ENCODE results near the gene UGGT1.
"Not testable (repeated sequence)": the region's sequence is repeated elsewhere in the genome, so short reads cannot be mapped to it uniquely, and the experiment has no call there.

UGGT1 gene

DNA sequence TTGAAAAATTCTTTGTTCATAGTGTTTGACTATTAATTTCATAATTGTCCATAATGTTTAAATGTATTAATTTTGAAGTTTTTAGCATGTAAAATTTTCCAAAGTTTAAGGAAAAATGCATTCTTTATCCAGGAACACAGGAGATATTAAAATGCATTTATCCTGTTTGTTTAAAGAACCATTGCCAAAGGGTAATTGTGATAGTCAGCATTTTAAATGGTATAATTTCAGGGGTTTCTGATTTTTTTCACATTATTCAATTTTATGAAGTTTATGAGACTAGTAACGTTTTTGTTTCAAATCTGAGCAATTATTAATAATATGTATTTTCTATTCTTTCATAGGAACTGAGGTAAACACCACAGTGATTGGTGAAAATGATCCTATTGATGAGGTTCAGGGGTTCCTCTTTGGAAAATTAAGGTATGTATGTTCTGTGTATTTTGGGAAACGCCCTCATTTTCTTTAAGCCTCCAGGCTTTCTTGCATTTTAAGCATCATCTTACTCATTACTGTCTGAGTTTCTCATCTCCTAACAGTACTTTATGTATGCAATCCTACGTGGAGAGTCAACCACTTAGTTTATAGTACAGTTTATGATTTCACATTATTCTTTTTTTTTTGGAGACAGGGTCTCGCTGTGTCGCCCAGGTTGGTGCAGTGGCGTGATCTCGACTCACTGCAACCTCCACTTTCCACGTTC, 25.1 kb downstream of the UGGT1 start:
- no peak for DNase-seq (ENCODE audit: low read depth in 2 of 2)

DNA sequence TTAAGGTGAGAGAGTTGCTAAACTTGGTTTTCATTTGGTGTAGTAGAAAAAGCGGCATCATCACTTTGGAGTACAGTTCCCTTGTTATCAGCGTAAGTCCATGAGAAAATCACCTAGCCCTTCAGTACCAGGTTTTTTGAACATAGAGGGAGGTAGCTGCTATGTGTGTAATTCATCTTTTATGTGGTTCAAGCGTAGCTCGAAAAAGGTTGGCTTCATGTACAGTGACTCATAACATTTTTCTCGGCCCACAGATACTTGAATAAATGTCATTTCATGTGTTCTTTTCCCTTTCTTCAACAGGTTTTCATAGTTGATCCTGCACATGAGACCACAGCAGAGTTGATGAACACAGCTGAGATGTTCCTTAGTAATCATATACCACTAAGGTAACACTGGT, 43.6 kb downstream of the UGGT1 start:
- DNase-seq (ENCODE audit: low read depth in 2 of 2): no peak

DNA sequence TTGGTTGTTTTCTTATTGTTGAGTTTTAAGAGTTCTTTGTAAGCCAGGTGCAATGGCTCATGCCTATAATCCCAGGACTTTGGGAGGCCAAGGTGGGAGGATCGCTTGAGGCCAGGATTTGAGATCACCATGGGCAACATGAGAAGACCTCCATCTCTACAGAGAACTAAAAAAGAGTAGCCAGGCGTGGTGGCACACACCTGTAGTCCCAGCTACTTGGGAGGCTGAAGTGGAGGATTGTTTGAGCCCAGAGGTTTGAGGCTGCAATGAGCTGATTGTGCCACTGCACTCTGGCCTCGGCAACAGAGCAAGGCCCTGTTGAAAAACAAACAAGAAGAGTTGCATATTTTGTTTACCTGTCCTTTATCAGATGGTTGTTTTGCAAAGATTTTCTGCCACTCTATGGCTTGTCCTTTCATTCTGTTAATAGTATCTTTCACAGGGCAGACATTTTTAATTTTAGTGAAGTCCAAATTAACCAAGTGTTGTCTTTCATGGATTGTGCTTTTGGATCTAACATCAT, 46.2 kb downstream of the UGGT1 start:
- no peak for DNase-seq (ENCODE audit: low read depth in 2 of 2)

DNA sequence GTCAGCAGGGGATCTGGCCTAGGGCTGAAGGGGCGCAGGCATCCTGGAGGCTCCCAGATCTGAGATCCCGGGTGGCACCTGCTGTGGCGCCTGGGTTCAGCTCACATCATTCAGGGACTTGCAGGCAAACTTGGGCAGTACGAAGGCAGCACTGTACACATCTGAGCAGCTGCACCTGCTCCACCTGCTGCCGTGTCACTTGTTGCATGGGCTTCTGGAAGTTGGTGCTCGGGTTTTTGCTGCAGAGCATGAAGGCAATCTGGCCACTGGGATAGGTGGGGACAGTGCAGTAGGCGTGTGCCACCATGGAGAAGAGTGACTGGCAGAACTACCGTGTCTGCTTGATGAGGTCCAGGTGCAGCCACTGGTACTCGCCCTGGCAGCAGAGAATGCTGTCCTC, 48.6 kb downstream of the UGGT1 start:
- no peak for DNase-seq (ENCODE audit: low read depth in 2 of 2)

DNA sequence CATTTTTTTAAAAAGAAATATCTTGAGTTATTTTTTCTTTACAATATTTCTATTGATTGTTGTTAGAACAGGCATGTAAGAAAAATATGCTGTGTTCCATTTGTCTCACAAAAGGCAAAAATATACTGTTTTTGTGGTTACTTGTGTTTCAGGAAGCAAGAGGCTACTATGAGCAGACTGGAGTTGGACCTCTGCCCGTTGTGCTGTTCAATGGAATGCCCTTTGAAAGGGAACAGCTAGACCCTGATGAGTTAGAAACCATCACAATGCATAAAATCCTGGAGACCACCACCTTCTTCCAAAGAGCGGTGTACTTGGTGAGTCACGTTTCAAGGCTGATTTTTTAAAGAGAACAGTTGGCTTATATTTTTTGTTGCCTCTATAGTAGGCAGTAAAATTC, 54.7 kb downstream of the UGGT1 start:
- no peak for DNase-seq (ENCODE audit: low read depth in 2 of 2)

DNA sequence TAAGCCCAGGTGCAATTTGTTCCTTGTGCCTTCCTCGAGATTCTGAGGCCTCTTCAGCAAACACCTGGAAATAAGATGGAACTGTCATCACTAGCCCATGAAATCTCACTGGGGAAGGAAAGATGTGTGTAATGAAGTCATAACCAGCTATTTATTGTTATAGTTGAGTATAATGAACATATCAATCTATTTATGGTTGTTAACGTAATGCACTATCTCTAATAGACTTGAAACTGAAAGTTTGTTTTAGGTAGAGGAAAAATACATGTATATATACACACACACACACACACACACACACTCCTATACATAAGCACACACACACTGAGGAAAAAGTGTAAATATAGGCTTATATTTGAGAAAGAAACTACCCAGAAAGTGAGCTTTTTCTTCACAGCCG, 62.8 kb downstream of the UGGT1 start:
- DNase-seq (ENCODE audit: low read depth in 2 of 2): no peak

DNA sequence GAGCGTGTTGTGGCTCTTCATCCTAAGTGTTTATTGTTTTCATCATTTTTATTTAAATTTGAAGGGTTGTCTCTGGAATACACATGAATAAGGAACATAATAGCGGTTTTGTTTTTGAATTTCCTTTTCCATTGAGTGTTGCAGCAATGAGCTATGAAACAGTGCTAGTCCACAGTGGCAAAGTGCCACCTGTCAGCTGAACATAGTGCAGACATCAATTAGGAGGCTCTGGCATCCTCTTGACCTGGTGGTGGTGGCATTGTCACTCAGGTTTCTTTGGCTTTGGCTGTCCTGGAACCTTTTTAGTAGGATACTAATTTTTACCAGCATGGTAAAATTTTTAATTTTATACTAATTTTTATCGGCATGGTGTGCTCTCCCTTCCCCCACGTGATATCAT, 63.2 kb downstream of the UGGT1 start:
- no peak for DNase-seq (ENCODE audit: low read depth in 2 of 2)

DNA sequence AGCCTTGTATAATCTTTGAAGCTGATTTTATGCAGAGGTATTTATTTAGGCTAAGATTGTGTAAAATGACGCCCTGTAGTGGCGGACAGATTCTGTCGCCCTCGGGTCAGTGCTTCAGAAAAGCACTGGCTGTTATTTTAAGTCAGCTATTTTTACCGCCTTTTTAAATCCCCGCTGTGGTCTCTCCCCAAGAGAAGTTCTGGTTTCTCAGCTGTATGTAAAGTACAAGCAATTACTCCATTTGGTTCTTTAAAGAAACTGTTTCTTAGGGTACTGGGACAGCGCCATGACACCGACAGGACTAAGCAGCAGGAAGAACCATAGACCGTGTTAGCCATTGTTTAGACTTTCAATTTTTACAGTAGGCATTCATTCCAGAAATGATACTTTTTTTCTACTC, 65.0 kb downstream of the UGGT1 start:
- DNase-seq (ENCODE audit: low read depth in 2 of 2): no peak

DNA sequence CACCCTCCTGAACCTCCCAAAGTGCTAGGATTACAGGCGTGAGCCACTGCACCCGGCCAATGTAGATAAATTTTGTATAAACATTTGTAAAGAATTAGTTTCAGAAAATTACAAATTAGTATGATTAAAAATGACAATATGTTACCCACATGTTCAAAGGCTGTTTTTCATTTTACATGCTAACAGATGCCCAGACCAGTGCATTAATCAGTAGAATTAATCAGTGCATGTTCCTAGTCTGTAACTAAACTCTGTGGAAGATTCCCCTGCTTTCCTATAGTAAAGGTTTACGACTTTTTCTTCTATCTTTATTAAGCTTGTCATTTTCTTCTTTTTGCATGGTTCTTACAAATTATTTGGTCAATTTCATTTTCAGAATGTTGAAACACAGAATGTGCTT, 65.8 kb downstream of the UGGT1 start:
- DNase-seq (ENCODE audit: low read depth in 2 of 2): no peak

DNA sequence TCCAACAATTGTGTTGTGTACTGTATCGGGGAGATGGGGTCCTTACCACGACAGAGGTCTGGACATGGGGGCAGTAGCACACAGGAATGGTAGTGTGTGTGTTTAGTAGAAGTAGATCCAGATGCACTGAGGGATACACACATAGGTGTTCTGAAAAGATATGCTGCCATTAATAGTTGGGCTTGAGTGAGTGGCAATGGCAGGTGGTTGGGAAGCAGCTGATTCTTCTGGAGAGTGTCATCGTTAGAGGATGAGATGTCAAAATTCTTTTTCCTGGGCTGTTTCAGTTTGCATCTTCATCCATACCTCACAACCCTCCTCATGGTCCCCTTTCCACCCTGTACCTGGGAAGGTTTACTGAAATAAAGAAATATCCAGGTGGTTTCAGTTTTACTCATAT, 66.6 kb downstream of the UGGT1 start:
- DNase-seq (ENCODE audit: low read depth in 2 of 2): no peak

DNA sequence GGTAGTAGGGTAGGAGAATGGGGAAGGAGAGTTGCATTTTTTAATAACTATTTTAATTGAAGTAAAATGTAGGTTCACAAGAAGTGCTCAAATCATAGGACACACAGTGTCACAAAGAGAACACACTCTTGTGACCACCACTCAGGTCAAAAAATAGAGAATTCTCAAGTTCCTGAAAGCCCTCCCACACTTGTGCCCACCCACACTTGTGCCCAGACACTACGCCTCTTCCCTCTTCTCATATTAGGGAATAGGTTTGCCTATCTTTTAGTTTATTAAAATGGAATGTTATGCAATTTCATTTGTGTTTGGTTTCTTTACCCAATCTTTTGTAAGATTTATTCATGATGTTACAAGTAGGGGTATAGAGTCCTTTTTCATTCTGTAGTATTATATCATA, 67.2 kb downstream of the UGGT1 start:
- no peak for DNase-seq (ENCODE audit: low read depth in 2 of 2)

DNA sequence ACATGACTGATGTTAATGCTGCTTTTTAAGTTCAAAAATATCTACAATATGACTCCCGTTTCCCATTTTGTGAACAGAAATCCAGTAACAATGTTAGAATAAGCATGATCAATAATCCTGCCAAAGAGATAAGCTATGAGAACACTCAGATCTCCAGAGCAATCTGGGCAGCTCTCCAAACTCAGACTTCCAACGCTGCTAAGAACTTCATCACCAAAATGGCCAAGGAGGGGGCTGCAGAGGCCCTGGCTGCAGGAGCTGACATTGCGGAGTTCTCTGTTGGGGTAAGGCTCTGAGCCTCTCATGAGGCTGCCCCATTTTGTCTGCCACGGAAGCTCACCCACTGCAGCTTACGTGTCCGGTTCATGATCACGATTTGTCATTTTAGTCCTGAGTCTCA, 68.4 kb downstream of the UGGT1 start:
- no peak for DNase-seq (ENCODE audit: low read depth in 2 of 2)

DNA sequence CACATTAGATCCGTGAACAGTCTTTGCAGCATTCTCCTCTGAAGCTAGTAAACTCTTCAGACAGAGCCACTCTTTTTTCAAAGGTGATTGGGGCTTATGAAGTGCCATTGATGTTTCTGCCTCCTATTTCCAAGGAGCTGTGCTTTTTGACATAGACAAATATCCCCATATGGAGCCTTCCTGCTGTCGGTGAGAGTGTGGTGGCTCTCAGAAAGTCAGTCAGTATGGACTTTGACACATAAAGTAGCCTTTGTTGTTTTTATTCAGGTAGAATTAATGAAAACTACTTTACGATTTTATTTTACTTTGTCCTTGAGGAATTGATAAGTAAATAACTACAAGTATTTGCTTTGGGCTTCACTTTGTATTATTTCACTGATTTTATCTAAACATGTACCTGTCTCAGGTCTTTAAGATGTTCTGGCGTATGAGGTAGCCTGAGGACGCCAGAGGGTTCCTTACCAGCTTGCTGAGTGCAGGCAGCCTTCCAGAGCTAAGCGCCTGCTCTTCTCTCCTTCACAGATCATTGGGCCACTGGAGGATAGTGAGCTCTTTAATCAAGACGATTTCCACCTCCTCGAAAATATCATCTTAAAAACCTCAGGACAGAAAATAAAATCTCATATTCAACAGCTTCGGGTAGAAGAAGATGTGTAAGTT, 69.7 kb downstream of the UGGT1 start:
- no peak for DNase-seq (ENCODE audit: low read depth in 2 of 2)

DNA sequence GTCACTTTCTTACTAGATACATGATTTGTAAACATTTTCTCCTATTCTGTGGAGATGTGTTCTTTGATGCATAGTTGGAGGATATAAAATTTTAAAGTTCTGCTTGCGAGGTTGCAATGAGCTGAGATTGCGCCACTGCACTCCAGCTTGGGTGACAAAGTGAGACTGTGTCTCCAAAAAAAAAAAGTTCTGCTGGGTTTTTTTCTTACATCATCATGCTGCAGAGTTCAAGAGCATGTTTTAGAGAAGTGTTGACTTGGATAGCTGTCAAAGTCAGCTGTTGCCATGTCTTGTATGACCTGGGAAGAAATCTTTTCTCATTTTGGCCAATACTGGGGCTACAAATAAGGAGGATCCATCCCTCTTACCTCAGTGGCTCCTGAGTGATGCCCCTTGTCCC, 71.3 kb downstream of the UGGT1 start:
- DNase-seq (ENCODE audit: low read depth in 2 of 2): no peak

DNA sequence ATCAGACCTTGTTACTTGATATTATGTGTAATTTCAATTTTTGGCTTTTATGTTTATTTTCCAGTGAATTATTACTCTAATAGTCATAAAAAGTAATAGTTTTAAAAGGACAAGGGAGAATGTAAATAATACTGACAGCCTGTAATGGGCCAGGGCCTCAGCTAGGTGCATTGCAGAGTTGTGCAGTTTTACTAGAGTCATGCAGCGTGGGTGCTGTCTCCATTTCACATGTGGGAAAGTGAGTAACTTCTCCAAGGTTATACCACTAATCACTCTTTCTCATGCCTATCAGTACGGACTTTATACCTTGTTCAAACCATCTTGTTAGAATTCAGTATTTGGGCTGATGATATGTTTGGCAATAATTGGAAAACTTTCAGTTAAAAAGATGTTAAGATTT, 73.3 kb downstream of the UGGT1 start:
- DNase-seq (ENCODE audit: low read depth in 2 of 2): no peak

DNA sequence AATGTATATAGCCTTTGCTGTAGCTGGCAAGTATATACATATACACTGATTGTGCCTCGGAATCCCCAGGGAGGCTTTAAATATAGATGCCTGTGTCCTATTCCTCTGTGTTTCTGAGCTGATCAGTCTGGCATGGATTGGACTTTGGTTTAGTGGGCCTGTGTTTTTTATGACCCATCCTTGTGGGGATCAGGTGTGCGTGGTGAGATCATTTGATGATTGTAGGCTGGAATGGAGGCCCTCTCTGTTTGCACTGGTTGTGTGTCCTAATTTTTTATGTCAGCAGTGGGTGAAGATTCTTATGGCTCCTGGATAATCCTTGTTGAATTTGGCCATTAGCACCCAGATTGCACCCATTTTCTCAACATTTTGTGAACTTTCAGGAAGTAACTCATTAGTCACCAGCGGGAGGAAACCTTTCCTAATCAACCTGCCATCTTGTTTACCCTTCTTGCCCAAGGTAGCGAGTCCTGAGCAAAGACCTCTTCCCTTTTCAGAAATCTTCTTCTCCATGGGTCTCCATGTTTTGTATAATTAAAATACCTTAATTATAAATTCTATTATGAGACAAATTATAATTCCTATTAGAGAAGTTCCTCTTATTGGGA, 75.8 kb downstream of the UGGT1 start:
- no peak for DNase-seq (ENCODE audit: low read depth in 2 of 2)

DNA sequence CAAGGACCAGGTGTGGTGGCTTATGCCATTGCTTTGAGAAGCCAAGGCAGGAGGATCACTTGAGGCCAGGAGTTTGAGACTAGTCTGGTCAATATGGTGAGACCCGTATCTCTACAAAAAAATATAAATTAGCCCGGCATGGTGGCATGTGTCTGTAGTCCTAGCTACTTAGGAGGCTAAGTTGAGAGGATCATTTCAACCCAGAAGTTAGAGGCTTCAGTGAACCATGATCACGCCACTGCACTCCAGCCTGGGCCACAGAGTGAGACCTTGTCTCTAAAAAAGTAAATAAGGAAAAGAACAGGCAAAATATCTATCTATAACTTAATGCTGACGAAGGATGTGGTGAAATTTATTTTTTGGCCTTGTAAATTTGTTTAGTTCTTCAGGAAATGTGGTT, 78.1 kb downstream of the UGGT1 start:
- DNase-seq (ENCODE audit: low read depth in 2 of 2): no peak

DNA sequence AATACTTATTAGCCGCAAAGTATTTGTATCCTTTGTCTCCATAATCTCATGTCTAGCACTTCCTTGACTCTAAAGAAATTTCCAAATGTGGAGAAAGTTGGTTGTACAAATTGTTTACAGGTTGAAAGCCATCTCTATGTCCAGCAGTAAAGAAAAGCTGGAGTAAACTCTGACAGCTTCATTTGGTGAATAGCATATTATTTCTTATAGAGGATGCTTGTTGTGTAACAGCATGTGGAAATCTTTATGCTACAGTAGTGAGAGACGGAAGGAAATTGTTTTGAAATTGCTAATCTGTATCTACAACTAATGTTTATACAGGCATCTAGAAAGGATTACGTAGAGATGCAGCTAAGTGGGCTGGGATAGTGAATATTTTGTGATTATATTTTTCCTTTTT, 78.5 kb downstream of the UGGT1 start:
- no peak for DNase-seq (ENCODE audit: low read depth in 2 of 2)

DNA sequence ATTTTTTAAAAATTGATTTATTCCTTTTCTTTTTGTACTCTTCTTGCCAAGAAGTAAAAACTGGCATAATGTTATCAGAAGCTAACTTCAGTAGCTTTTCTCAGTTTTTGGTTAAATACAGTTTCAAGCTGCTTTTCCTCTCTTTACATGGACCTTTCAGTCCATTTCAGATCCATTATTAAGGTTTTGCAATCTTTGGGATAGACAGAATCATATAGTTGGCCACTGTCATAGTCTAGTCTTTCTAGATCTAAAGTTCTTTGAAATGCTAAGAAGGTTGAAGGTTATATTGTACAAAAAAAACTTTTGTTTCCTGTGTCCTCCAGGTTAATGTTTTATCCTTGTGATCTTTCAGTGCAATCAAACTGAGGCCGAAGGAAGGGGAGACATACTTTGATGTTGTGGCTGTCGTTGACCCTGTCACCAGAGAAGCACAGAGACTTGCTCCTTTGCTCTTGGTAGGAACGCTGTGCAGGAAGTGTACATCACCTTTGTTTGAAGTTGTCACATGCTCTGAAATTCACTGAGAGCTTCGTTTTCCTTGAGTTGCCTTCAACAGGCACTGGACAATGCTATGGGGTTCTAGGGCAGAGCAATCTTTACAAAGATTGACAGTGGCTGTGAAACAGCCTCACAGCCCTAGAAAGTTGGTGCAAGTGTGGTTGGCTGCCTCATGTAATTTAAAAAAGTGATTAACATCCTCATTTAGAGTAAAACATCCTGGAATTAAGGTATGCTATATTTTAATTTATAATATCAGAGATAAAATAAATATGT, 79.1 kb downstream of the UGGT1 start:
- DNase-seq (ENCODE audit: low read depth in 2 of 2): no peak

DNA sequence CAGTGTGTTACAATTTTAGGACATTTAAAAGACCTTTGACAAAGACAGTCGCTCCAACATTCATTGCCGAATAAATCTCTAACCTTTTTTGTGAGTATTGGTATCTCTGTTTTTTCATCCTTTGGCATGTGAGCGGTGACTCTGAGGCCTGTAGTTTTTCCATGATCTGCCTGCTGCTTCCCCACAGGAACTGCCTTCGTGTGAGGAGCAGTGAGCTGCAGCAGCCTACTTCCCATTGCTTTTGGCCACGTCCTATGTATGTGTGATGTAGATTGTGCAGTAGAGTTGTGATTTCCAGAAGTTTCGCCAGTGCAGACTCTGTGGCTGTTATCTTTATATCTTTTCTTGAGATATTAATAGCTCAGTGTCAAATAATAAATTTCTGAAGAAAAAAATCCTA, 79.8 kb downstream of the UGGT1 start:
- DNase-seq (ENCODE audit: low read depth in 2 of 2): no peak

DNA sequence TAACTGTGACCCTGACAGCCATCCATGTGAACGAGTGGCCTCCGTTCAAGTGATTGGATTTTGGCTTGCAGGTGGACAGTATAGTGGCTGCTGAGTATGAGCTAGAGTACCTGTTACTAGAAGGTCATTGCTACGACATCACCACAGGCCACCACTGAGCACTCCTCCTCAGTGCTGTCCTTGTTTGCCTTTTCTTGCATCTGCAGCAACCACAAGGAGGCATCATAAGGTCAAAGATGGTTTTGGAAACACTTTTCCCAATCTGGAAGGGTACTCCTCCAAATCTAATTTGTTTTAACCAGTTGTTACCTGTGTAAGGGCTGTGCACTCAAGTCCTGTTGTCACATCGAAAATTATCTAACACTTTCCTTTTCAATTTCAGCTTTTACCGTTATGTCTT, 81.2 kb downstream of the UGGT1 start:
- DNase-seq (ENCODE audit: low read depth in 2 of 2): no peak

DNA sequence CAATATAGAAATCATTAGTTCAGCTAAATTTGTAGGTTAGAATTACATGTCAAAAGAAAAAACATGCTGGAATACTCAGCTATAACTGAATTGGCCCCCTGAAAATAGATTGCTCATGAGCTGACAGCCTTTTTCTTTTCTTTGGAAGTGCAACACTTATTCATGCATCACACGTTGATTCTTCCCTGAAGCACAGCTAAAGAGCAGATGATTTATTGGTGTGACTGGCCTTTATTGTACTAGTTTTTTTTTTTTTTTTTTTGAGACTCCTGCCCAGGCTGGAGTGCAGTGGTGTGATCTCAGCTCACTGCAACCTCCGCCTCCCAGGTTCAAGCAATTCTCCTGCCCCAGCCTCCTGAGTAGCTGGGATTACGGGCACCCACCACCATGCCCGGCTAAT, 83.1 kb downstream of the UGGT1 start:
- not testable (repeated sequence) for DNase-seq (ENCODE audit: low read depth in 2 of 2)

DNA sequence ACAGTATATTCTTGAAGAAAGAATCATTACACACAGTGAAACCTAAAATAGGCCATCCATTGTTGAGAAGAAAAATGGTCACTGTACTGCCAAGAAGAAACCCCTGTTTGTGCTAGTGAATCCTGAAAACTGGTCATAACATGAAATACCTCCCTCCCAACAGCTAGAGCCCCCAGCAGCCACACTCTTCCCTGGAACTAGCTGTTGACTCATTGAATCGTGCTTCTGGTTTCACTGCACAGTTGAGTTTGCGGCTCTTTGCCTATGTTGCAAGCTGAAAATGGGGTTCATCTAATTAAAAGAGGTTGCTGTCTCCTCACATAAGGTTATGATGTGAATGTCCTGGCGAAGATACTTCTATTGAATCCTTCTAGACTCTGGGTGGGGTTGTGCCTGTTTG, 86.3 kb downstream of the UGGT1 start:
- no peak for DNase-seq (ENCODE audit: low read depth in 2 of 2)

Data from stimulated activated CD4-positive, alpha-beta T cell treated with anti-CD3 and anti-CD28 coated beads, Interleukin-1b, Interleukin-23, amount 100 ng/mL, for 1 hour (primary cell).